Neural progenitor cell (in vitro differentiated cells): ENCODE measurements around the gene ATP8A1.

Source experiments
- CTCF ChIP-seq: fragments of 200-600 bp; sonication (generic); IDR thresholded peaks from 2 replicates; pipeline ENCODE4 v1.5.1; 2017; ENCODE audit warnings: antibody characterized with exemption, mild to moderate bottlenecking
- EZH2 ChIP-seq: fragments of 200-600 bp; sonication (generic); IDR thresholded peaks from 2 replicates; pipeline ENCODE4 v1.6.1; 2017; ENCODE audit warnings: antibody characterized with exemption, mild to moderate bottlenecking, moderate library complexity
- EZH2phosphoT487 ChIP-seq: fragments of 200-600 bp; sonication (generic); IDR thresholded peaks from 2 replicates; pipeline ENCODE4 v1.6.1; 2017; ENCODE audit warnings: antibody characterized with exemption

- TF ChIP-seq CTCF (peak; percentile 77), EZH2phosphoT487 (no peak), EZH2 (no peak)
These were observed 88.2 kb downstream of the ATP8A1 start for GRCh38 chr4:42568610-42569207.
